IMR-90 (cell line): ENCODE data around the gene HEPACAM. TPM values are rescaled to one million over a fixed set of nuclear protein-coding genes. Genes with fewer than 3 reads are reported as not detected.

Source experiments
- ATAC-seq: fragments of 200-7000 bp; cut with Tn5 transposase; 2 replicates; pipeline ENCODE4 v1.9.1; 2020; ENCODE audit warnings: low read depth, mild to moderate bottlenecking, moderate library complexity
- BruUV-seq: library from RNA; stranded (reverse); fragments of 400-500 nt; replicated peaks from 2 replicates; lab custom pipeline; 2021; lab: Mats Ljungman, UMichigan
- CTCF ChIA-PET: fragments of 300-600 bp; formaldehyde crosslinking; extraction: SDS; loops from one replicate; lab custom pipeline; 2021; ENCODE audit warnings: antibody characterized with exemption; lab: Yijun Ruan, JAX
- POLR2A ChIA-PET: fragments of 300-600 bp; sonication (Branson Sonifier 250); formaldehyde crosslinking; loops from one replicate; lab custom pipeline; 2022; ENCODE audit warnings: antibody characterized with exemption; ENCODE audit not compliant: unreplicated experiment; lab: Charles Lee
- DNase-seq: peaks from one replicate; pipeline ENCODE4 v3.0.0; 2013
- H2AFZ ChIP-seq: replicated peaks from 2 replicates; pipeline ENCODE3; 2013; ENCODE audit warnings: low read length, mild to moderate bottlenecking; ENCODE audit not compliant: poor library complexity
- H2AK5ac ChIP-seq: 2 replicates; pipeline ENCODE4 v1.6.1; 2013; ENCODE audit warnings: low read depth, low read length, inconsistent platforms
- H2AK9ac ChIP-seq: replicated peaks from 2 replicates; pipeline ENCODE3; 2013; ENCODE audit warnings: mild to moderate bottlenecking, low read depth, low read length, moderate library complexity; ENCODE audit not compliant: poor library complexity
- H2BK120ac ChIP-seq: 2 replicates; pipeline ENCODE4 v1.6.1; 2013; ENCODE audit warnings: low read depth, low read length, inconsistent platforms
- H2BK15ac ChIP-seq: 3 replicates; pipeline ENCODE4 v1.6.1; 2013; ENCODE audit warnings: low read depth, low read length, inconsistent platforms
- H2BK20ac ChIP-seq: 2 replicates; pipeline ENCODE4 v1.6.1; 2013; ENCODE audit warnings: low read depth, mild to moderate bottlenecking, inconsistent platforms, low read length, moderate library complexity
- H2BK5ac ChIP-seq: 2 replicates; pipeline ENCODE4 v1.6.1; 2013; ENCODE audit warnings: mild to moderate bottlenecking, low read depth, low read length, inconsistent platforms; ENCODE audit not compliant: poor library complexity, severe bottlenecking
- H3K14ac ChIP-seq: replicated peaks from 2 replicates; pipeline ENCODE4 v1.6.1; 2013; ENCODE audit warnings: low read depth, low read length, inconsistent platforms
- H3K18ac ChIP-seq: 2 replicates; pipeline ENCODE4 v1.6.1; 2013; ENCODE audit warnings: low read depth, low read length, control low read depth
- H3K23ac ChIP-seq: 2 replicates; pipeline ENCODE4 v1.6.1; 2013; ENCODE audit warnings: low read depth, low read length, inconsistent platforms
- H3K27ac ChIP-seq: 2 replicates; pipeline ENCODE4 v1.5.1; 2013; ENCODE audit warnings: mild to moderate bottlenecking, control low read depth, low read length; ENCODE audit not compliant: insufficient read depth
- H3K27me3 ChIP-seq: 2 replicates; pipeline ENCODE4 v1.6.1; 2013; ENCODE audit warnings: low read length; ENCODE audit not compliant: control insufficient read depth, insufficient read depth
- H3K36me3 ChIP-seq: 2 replicates; pipeline ENCODE4 v1.6.1; 2013; ENCODE audit warnings: low read length, mixed read lengths; ENCODE audit not compliant: control insufficient read depth, insufficient read depth
- H3K4ac ChIP-seq: 2 replicates; pipeline ENCODE4 v1.6.1; 2013; ENCODE audit warnings: low read depth, low read length, inconsistent platforms
- H3K4me1 ChIP-seq: 2 replicates; pipeline ENCODE4 v1.6.1; 2013; ENCODE audit warnings: low read length, mixed read lengths; ENCODE audit not compliant: control insufficient read depth, insufficient read depth
- H3K4me2 ChIP-seq: 2 replicates; pipeline ENCODE4 v1.6.1; 2013; ENCODE audit warnings: low read depth, mild to moderate bottlenecking, control low read depth, low read length, moderate library complexity
- H3K4me3 ChIP-seq: 2 replicates; pipeline ENCODE4 v1.5.1; 2013; ENCODE audit warnings: low read depth, mild to moderate bottlenecking, control low read depth, low read length, moderate library complexity; ENCODE audit not compliant: insufficient read depth
- H3K56ac ChIP-seq: 2 replicates; pipeline ENCODE4 v1.6.1; 2013; ENCODE audit warnings: low read length, inconsistent platforms; ENCODE audit not compliant: insufficient read depth; ENCODE audit errors: extremely low read depth
- H3K79me1 ChIP-seq, 2 experiments: 2 replicates each; pipeline ENCODE4 v1.6.1; 2013; ENCODE audit warnings: low read length in 2 of 2, inconsistent platforms in 1 of 2, low read depth in 1 of 2
- H3K9ac ChIP-seq: 2 replicates; pipeline ENCODE4 v1.6.1; 2013; ENCODE audit warnings: low read depth, low read length, control low read depth
- H3K9me1 ChIP-seq: 2 replicates; pipeline ENCODE4 v1.6.1; 2013; ENCODE audit warnings: low read length, inconsistent platforms; ENCODE audit not compliant: insufficient read depth
- H3K9me3 ChIP-seq: 2 replicates; pipeline ENCODE4 v1.6.1; 2013; ENCODE audit warnings: low read length; ENCODE audit not compliant: control insufficient read depth, insufficient read depth
- H4K20me1 ChIP-seq: 2 replicates; pipeline ENCODE4 v1.6.1; 2013; ENCODE audit warnings: low read length, inconsistent platforms; ENCODE audit not compliant: insufficient read depth
- H4K5ac ChIP-seq: 2 replicates; pipeline ENCODE4 v1.6.1; 2013; ENCODE audit warnings: mild to moderate bottlenecking, low read depth, low read length, control low read depth
- H4K8ac ChIP-seq, 2 experiments: 2 replicates each; pipeline ENCODE4 v1.6.1; 2013; ENCODE audit warnings: low read depth in 2 of 2, low read length in 2 of 2, control low read depth in 1 of 2, inconsistent platforms in 1 of 2
- H4K91ac ChIP-seq: 2 replicates; pipeline ENCODE4 v1.6.1; 2013; ENCODE audit warnings: low read depth, low read length, inconsistent platforms; ENCODE audit not compliant: insufficient read depth
- CEBPB ChIP-seq: IDR thresholded peaks from 2 replicates; pipeline ENCODE4 v1.6.1; 2012; ENCODE audit warnings: low read depth, low read length, improper control_type of control experiment
- SMC3 ChIP-seq: fragments of 150-350 bp; IDR thresholded peaks from 2 replicates; pipeline ENCODE4 v1.6.1; 2016; ENCODE audit warnings: low read depth, mild to moderate bottlenecking, antibody characterized with exemption, low read length, moderate library complexity
- WGBS, 2 experiments: methylation state at CpG; one replicate each; pipeline versions ENCODE4 v1.1.5 to v1.1.7; 2013; ENCODE audit warnings: missing lambda C conversion rate in 2 of 2; ENCODE audit not compliant: insufficient read length in 1 of 2; ENCODE audit errors: extremely low coverage in 2 of 2; 5-methylcytosine and 5-hydroxymethylcytosine counted together
- dilution Hi-C: fragments of 300-500 bp; cut with HindIII; formaldehyde crosslinking; loops from one replicate; pipeline ENCODE4 v1.14.3; 2018; ENCODE audit warnings: low sequenced_read_pairs; ENCODE audit not compliant: unreplicated experiment
- in situ Hi-C: fragments of 300-500 bp; cut with MboI; formaldehyde crosslinking; loops from 3 replicates; pipeline ENCODE4 v1.14.3; 2019; ENCODE audit warnings: low sequenced_read_pairs, inconsistent platforms, mixed read lengths
- intact Hi-C: fragments of 100-400 bp; cut with micrococcal nuclease; formaldehyde crosslinking; loops from 2 replicates; pipeline ENCODE4 v1.10.0; 2022
- polyA plus RNA-seq, 3 experiments: library from polyadenylated mRNA; depleted of rRNA; stranded (reverse); fragments of >200 nt; gene quantifications; 2 replicates each; pipeline ENCODE4 v1.2.3, GENCODE V29; 2012; ENCODE audit warnings: low replicate concordance in 1 of 3
- total RNA-seq: library from RNA; depleted of rRNA; stranded (reverse); fragments of >200 nt; gene quantifications from 2 replicates; pipeline ENCODE4 v1.2.3, GENCODE V29; 2012

Gene HEPACAM
- total and polyA plus RNA-seq, 2 of the 4 experiments (the other 2 are of a cell fraction): 0.09 to 0.18 TPM

DNA sequence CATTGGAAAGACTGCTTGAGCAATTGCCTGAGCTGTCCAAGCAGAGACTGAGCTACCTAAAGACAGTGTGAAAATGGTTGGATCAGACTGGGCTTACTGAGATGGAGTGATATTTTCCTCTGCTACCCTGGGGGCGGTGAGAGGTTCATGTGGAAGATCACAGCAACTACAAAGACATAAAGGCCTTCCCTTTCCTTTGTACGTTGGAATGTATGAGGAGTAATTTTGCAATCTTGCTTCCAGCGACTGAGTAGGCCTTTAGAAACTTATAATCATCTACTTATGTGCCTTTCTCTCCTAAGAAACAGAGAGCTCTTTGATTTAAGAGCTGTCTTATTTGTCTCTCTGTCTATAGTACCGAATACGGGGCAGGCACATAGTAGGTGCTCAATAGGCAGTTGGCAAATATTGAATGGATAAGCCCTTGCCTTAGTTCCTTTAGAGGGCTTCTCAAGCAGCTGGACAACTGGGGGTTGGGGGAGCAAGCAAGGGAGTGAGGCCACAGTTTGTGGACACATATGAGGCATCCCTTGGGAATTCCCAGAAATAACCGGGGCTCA, 2.4 kb upstream of the HEPACAM start:
- H3K18ac ChIP-seq: peak overlapping the region; percentile 31; the same call in 1 of the 2 replicates
- ChIA-PET CTCF (no interaction called here), POLR2A (no interaction called here)
- TF ChIP-seq SMC3 (no peak), CEBPB (peak; percentile 44; the same call in 1 of the 2 replicates)
- peak overlapping the region; percentile 29; the same call in 1 of the 2 replicates for H2AK5ac ChIP-seq
- no TSS peak for BruUV-seq
- H2BK120ac ChIP-seq: peak overlapping the region; percentile 61; the same call in 1 of the 2 replicates
- H4K5ac ChIP-seq: peak overlapping the region; percentile 34; the same call in 1 of the 2 replicates
- no peak overlapping the region for H3K27ac ChIP-seq
- no peaks in the 10 kb centered on the region for H4K20me1 ChIP-seq
- peak overlapping the region; percentile 29 for H2AK9ac ChIP-seq
- H2BK15ac ChIP-seq: peak overlapping the region; percentile 29; the same call in 2 of the 3 replicates
- ATAC-seq (no peak), DNase-seq (peak; percentile 40)
- no peaks in the 10 kb centered on the region for H3K9me3 ChIP-seq
- peak overlapping the region; percentile 27 for H3K14ac ChIP-seq
- H3K27me3 ChIP-seq: no peaks in the 10 kb centered on the region
- H3K4ac ChIP-seq: peak overlapping the region; percentile 55
- H2BK5ac ChIP-seq: peak overlapping the region; percentile 60
- in situ Hi-C loops: no loop called here
- H2AFZ ChIP-seq: peak overlapping the region; percentile 52
- peak overlapping the region; percentile 71; the same call in 1 of the 2 replicates for H2BK20ac ChIP-seq
- H3K79me1 ChIP-seq: no peaks in the 10 kb centered on the region
- no peak overlapping the region for H3K4me2 ChIP-seq
- dilution Hi-C loops: no loop called here
- intact Hi-C loops: no loop called here
- peak overlapping the region in 1 of 2 experiments; percentile 57; a peak in 2 of 4 replicates for H4K8ac ChIP-seq
- peaks cover 4% of the 10 kb centered on the region; the same call in 1 of the 2 replicates for H3K9me1 ChIP-seq
- no peak overlapping the region for H3K9ac ChIP-seq
- H3K56ac ChIP-seq: no peak overlapping the region
- no peaks in the 10 kb centered on the region for H3K36me3 ChIP-seq
- no CpG with 5 or more reads among the region's 6 CpGs for WGBS, 2 experiments
- 0 out of 2 replicates have a peak overlapping the region, but pooled peaks have one; percentile 7 for H3K23ac ChIP-seq
- H4K91ac ChIP-seq: peak overlapping the region; percentile 5; the same call in 1 of the 2 replicates
- no peak overlapping the region for H3K4me3 ChIP-seq
- H3K4me1 ChIP-seq: peaks cover 17% of the 10 kb centered on the region
